Fibroblast of skin of left quadriceps (primary cell): ENCODE data around the gene REEP2.
A peak's percentile ranks its signal among the peaks of the same experiment; 100 is the strongest.

Source experiments
- DNase-seq, 2 experiments: peaks; one replicate each; pipeline ENCODE4 v3.0.0-alpha.2; 2013; ENCODE audit warnings: low read depth in 2 of 2

REEP2 gene

GRCh38 chr5:138448481-138449398 lies 9.9 kb downstream of the REEP2 start:
- peak in 1 of 2 experiments; percentile 37 for DNase-seq

GRCh38 chr5:138449501-138450239 lies 10.8 kb downstream of the REEP2 start:
- DNase-seq: peak in 1 of 2 experiments; percentile 57

- no peak for DNase-seq
Observed at GRCh38 chr5:138450971-138451370, 12.1 kb downstream of the REEP2 start.

GRCh38 chr5:138452720-138453119 lies 13.9 kb downstream of the REEP2 start:
- DNase-seq: no peak

GRCh38 chr5:138453590-138453989 lies 14.7 kb downstream of the REEP2 start:
- no peak for DNase-seq

GRCh38 chr5:138454121-138454520 lies 15.3 kb downstream of the REEP2 start:
- DNase-seq: no peak

- DNase-seq: no peak
Observed at GRCh38 chr5:138455232-138455930, 16.5 kb downstream of the REEP2 start.

- no peak for DNase-seq
Observed at GRCh38 chr5:138457531-138458275, 18.8 kb downstream of the REEP2 start.

- DNase-seq: no peak
Observed at GRCh38 chr5:138458384-138458783, 19.5 kb downstream of the REEP2 start.

- DNase-seq: no peak
Observed at GRCh38 chr5:138458856-138459255, 20.0 kb downstream of the REEP2 start.

- no peak for DNase-seq
Observed at GRCh38 chr5:138459311-138459933, 20.6 kb downstream of the REEP2 start.

- DNase-seq: no peak
Observed at GRCh38 chr5:138460032-138460693, 21.3 kb downstream of the REEP2 start.

GRCh38 chr5:138461343-138462125 lies 22.7 kb downstream of the REEP2 start:
- peak in 1 of 2 experiments; percentile 27 for DNase-seq

GRCh38 chr5:138463419-138464007 lies 24.7 kb downstream of the REEP2 start:
- DNase-seq: no peak

GRCh38 chr5:138464008-138464387 lies 25.1 kb downstream of the REEP2 start:
- DNase-seq: peak; percentile 94

- DNase-seq: peak; percentile 98 to 99
Observed at GRCh38 chr5:138464388-138465260, 25.8 kb downstream of the REEP2 start.

GRCh38 chr5:138465261-138466124 lies 26.6 kb downstream of the REEP2 start, which contains the start of gene EGR1:
Gene EGR1, plus strand, starts transcription at chr5:138465479. Its CDS starts 283 bp downstream, at chr5:138465762.
- DNase-seq: peak; percentile 91
